OCI-LY3 (cell line): ENCODE results near the gene PITPNM3.

Experiments
- H2AFZ ChIP-seq: fragments of 200-600, 300-600 bp; shearing (Covaris generic); 2 replicates; pipeline ENCODE4 v1.6.0; 2014; ENCODE audit warnings: antibody characterized with exemption, low read depth, low read length
- H3K27ac ChIP-seq: fragments of 200-600, 300-600 bp; sonication (generic); 2 replicates; pipeline ENCODE4 v1.5.1; 2014; ENCODE audit warnings: mild to moderate bottlenecking, low read length, moderate library complexity, mixed read lengths
- H3K27me3 ChIP-seq: fragments of 200-600, 300-600 bp; sonication (generic); 2 replicates; pipeline ENCODE4 v1.6.1; 2014; ENCODE audit warnings: low read depth, low read length, mixed read lengths
- H3K36me3 ChIP-seq: fragments of 200-600, 300-600 bp; sonication (generic); replicated peaks from 2 replicates; pipeline ENCODE3; 2014; ENCODE audit warnings: low read depth, low read length, mixed read lengths
- H3K4me1 ChIP-seq: fragments of 300-600, 200-600 bp; sonication (generic); 2 replicates; pipeline ENCODE4 v1.6.1; 2014; ENCODE audit warnings: low read length, mixed read lengths
- H3K4me2 ChIP-seq: fragments of 200-600, 300-600 bp; sonication (generic); 2 replicates; pipeline ENCODE4 v1.6.1; 2014; ENCODE audit warnings: low read length, mixed read lengths
- H3K4me3 ChIP-seq: fragments of 300-600, 200-600 bp; sonication (generic); 2 replicates; pipeline ENCODE4 v1.5.1; 2014; ENCODE audit warnings: antibody characterized with exemption, mild to moderate bottlenecking, low read length, moderate library complexity
- H3K79me2 ChIP-seq: fragments of 300-600, 200-600 bp; shearing (Covaris generic); 2 replicates; pipeline ENCODE4 v1.6.1; 2014; ENCODE audit warnings: mild to moderate bottlenecking, low read length, mixed read lengths
- H3K9ac ChIP-seq: fragments of 300-600, 200-600 bp; shearing (Covaris generic); 2 replicates; pipeline ENCODE4 v1.6.0; 2014; ENCODE audit warnings: mild to moderate bottlenecking, low read length, moderate library complexity
- H3K9me3 ChIP-seq: fragments of 200-600, 300-600 bp; shearing (Covaris generic); 2 replicates; pipeline ENCODE4 v1.6.1; 2014; ENCODE audit warnings: low read length, mixed read lengths; ENCODE audit not compliant: insufficient read depth
- H4K20me1 ChIP-seq: fragments of 200-600, 300-600 bp; sonication (generic); 2 replicates; pipeline ENCODE4 v1.6.1; 2016; ENCODE audit warnings: low read length, mixed read lengths; ENCODE audit not compliant: insufficient read depth
- CTCF ChIP-seq: fragments of 200-600, 300-600 bp; sonication (generic); IDR thresholded peaks from 2 replicates; pipeline ENCODE4 v1.5.1; 2014; ENCODE audit warnings: antibody characterized with exemption, low read length, low read depth
- EZH2phosphoT487 ChIP-seq: fragments of 200-600 bp; shearing (Covaris generic); IDR thresholded peaks from 2 replicates; pipeline ENCODE4 v1.6.1; 2018; ENCODE audit warnings: antibody characterized with exemption, mixed run types, low read depth

The PITPNM3 gene

GRCh38 chr17:6559753-6560215 is 3.4 kb upstream of the PITPNM3 start:
- no peaks in the 10 kb centered on the region for H3K79me2 ChIP-seq
- no peak overlapping the region for H3K27ac ChIP-seq
- TF ChIP-seq CTCF = no peak
- no peak for TF ChIP-seq EZH2phosphoT487
- no peak overlapping the region for H2AFZ ChIP-seq
- H3K27me3 ChIP-seq = no peaks in the 10 kb centered on the region
- H3K9ac ChIP-seq = no peak overlapping the region
- no peaks in the 10 kb centered on the region for H3K36me3 ChIP-seq
- no peaks in the 10 kb centered on the region for H3K9me3 ChIP-seq
- H3K4me1 ChIP-seq = no peaks in the 10 kb centered on the region
- no peak overlapping the region for H3K4me2 ChIP-seq
- H4K20me1 ChIP-seq = no peaks in the 10 kb centered on the region
- H3K4me3 ChIP-seq = no peak overlapping the region

- TF ChIP-seq EZH2phosphoT487 (no peak), CTCF (no peak)
- Histone ChIP-seq H3K27ac (no peak overlapping the region), H3K4me3 (no peak overlapping the region), H3K9ac (no peak overlapping the region), H3K27me3 (no peaks in the 10 kb centered on the region), H3K4me2 (no peak overlapping the region), H3K79me2 (no peaks in the 10 kb centered on the region), H4K20me1 (no peaks in the 10 kb centered on the region), H2AFZ (no peak overlapping the region), H3K36me3 (no peaks in the 10 kb centered on the region), H3K9me3 (no peaks in the 10 kb centered on the region), H3K4me1 (no peaks in the 10 kb centered on the region)
Observed at GRCh38 chr17:6558932-6559752, 2.8 kb upstream of the PITPNM3 start.

GRCh38 chr17:6558276-6558675 is 1.9 kb upstream of the PITPNM3 start:
- H3K9ac ChIP-seq = no peak overlapping the region
- no peaks in the 10 kb centered on the region for H3K36me3 ChIP-seq
- TF ChIP-seq EZH2phosphoT487 (no peak), CTCF (no peak)
- no peaks in the 10 kb centered on the region for H3K79me2 ChIP-seq
- no peak overlapping the region for H3K4me3 ChIP-seq
- H3K4me2 ChIP-seq = no peak overlapping the region
- no peaks in the 10 kb centered on the region for H3K27me3 ChIP-seq
- no peaks in the 10 kb centered on the region for H3K9me3 ChIP-seq
- no peaks in the 10 kb centered on the region for H3K4me1 ChIP-seq
- no peak overlapping the region for H2AFZ ChIP-seq
- H4K20me1 ChIP-seq = no peaks in the 10 kb centered on the region
- H3K27ac ChIP-seq = no peak overlapping the region

GRCh38 chr17:6557040-6557438 is 684 bp upstream of the PITPNM3 start:
- H3K4me1 ChIP-seq = no peaks in the 10 kb centered on the region
- H3K4me2 ChIP-seq = no peak overlapping the region
- no peak overlapping the region for H3K9ac ChIP-seq
- H3K36me3 ChIP-seq = no peaks in the 10 kb centered on the region
- H3K27me3 ChIP-seq = no peaks in the 10 kb centered on the region
- no peak overlapping the region for H3K27ac ChIP-seq
- no peak overlapping the region for H2AFZ ChIP-seq
- H3K9me3 ChIP-seq = no peaks in the 10 kb centered on the region
- no peak overlapping the region for H3K4me3 ChIP-seq
- no peaks in the 10 kb centered on the region for H4K20me1 ChIP-seq
- TF ChIP-seq EZH2phosphoT487 (no peak), CTCF (no peak)
- H3K79me2 ChIP-seq = no peaks in the 10 kb centered on the region
